ENCODE data around the gene ELP1.
A peak's percentile ranks its signal among the peaks of the same experiment; 100 is the strongest.
"Not testable (repeated sequence)": the region's sequence is repeated elsewhere in the genome, so short reads cannot be mapped to it uniquely, and the experiment has no call there.

ELP1 gene

DNA sequence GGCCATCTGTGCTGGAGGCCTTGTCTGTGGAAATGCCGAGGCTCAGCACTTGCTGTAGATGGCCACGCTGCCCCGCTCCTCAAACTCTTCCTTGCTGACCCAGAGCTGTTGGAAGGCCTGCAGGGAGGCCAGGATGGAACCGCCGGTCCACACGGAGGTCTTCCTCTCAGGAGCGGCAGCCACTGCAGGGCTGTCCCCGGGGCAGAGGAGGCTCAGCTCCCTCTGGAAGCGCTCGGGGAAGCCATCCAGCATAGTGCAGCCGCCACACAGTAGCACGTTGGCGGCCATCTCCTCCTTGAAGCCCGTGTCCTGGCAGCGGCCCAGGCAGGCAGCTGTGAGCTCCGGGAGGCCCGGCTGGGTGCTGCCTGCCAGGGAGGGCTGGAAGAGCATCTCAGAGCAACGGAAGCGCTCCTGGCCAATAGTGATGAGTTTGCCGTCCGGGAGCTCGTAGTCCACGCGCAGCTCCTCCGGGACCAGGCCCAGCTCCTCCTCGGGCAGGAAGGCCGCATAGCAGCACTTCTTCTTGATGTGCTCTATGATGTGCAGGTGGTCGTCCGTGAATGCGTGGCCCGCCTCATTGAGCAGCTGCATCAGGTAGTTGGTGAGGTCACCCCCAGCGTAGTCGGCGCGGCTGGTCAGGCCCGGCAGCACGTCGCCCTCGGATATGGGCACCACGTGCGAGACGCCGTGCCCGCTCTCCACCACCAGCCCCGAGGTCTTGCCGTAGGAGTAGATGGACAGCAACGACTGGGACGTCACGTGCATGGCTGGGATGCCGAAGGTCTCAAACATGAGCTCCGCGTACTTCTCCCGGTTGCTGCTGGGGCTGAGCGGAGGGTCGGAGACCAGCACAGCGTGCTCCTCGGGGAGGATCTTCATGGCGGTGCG, 79.0 kb downstream of the ELP1 start:
- no peak for DNase-seq (ENCODE audit: low read depth)
- TF ChIP-seq, protein P1, sequence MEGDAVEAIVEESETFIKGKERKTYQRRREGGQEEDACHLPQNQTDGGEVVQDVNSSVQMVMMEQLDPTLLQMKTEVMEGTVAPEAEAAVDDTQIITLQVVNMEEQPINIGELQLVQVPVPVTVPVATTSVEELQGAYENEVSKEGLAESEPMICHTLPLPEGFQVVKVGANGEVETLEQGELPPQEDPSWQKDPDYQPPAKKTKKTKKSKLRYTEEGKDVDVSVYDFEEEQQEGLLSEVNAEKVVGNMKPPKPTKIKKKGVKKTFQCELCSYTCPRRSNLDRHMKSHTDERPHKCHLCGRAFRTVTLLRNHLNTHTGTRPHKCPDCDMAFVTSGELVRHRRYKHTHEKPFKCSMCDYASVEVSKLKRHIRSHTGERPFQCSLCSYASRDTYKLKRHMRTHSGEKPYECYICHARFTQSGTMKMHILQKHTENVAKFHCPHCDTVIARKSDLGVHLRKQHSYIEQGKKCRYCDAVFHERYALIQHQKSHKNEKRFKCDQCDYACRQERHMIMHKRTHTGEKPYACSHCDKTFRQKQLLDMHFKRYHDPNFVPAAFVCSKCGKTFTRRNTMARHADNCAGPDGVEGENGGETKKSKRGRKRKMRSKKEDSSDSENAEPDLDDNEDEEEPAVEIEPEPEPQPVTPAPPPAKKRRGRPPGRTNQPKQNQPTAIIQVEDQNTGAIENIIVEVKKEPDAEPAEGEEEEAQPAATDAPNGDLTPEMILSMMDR (IDR thresholded peaks at IDR 0.05; ENCODE audit: insufficient read depth, low read depth, low read length, missing control alignments) = no peak
- no peak overlapping the region for H3K4me3 ChIP-seq (ENCODE audit: low read length)

DNA sequence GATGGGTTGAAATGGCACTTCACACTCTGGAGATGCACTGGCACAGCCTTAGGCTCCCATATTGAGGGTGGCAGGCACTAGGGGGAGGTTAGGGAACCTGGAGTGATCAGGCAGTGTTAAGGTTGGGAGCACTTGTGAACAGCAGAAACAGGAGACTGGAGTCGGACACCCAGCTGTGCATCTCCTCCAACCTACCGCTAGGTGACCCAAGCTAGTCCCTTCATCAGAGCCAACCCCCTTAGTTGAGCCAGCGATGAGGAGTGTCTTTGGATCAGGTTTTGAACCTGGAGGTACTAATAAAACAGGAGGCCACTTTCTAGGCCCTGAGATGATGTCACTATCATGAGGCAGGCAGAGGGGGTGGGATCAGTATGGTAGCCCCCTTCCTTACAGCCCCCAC, 79.8 kb downstream of the ELP1 start:
- DNase-seq (ENCODE audit: low read depth) = no peak
- TF ChIP-seq, protein P1 (IDR thresholded peaks at IDR 0.05; ENCODE audit: insufficient read depth, low read depth, low read length, missing control alignments) = no peak
- no peak overlapping the region for H3K4me3 ChIP-seq (ENCODE audit: low read length)

DNA sequence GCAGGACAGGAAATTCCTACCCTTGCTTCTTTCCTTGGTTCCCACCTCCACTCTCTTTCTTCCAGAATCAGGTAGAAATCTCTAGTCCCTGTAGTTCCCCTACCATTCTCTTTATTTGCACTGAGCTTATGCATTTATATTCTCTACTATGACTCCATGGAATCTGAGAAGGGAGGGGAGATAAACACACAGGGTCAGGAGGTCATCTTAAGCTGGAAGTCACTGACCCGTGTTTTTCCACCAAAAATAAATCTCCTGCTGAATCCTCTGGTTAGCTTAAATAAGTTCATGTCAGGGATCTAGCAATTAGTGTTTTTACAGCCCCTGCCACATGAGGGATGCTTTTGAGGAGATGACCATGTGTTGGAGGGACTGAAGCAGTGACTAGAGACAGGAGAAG, 81.8 kb downstream of the ELP1 start:
- H3K4me3 ChIP-seq (ENCODE audit: low read length) = no peak overlapping the region
- no peak for DNase-seq (ENCODE audit: low read depth)
- TF ChIP-seq, protein P1 (IDR thresholded peaks at IDR 0.05; ENCODE audit: insufficient read depth, low read depth, low read length, missing control alignments) = no peak

DNA sequence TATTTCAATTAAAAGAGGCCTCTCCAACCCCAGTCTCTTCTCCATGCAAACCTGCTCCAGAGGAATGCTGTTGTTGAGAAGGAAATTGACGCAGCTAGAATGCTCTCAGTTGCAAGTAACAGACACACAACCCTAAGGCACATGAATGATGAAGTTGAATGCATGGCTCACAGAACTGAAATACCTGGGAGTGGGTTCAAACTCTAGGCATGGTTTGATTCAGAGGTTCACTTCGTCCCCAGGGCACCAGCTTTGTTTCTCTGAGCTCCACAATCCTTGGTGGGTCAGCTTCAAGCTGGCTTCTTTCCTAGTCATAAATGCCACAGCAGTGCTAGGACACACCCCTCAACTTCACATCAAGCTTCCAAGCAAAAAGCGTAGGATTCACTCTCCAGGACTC, 82.8 kb downstream of the ELP1 start:
- no peak overlapping the region for H3K4me3 ChIP-seq (ENCODE audit: low read length)
- TF ChIP-seq, protein P1 (IDR thresholded peaks at IDR 0.05; ENCODE audit: insufficient read depth, low read depth, low read length, missing control alignments) = no peak
- no peak for DNase-seq (ENCODE audit: low read depth)

DNA sequence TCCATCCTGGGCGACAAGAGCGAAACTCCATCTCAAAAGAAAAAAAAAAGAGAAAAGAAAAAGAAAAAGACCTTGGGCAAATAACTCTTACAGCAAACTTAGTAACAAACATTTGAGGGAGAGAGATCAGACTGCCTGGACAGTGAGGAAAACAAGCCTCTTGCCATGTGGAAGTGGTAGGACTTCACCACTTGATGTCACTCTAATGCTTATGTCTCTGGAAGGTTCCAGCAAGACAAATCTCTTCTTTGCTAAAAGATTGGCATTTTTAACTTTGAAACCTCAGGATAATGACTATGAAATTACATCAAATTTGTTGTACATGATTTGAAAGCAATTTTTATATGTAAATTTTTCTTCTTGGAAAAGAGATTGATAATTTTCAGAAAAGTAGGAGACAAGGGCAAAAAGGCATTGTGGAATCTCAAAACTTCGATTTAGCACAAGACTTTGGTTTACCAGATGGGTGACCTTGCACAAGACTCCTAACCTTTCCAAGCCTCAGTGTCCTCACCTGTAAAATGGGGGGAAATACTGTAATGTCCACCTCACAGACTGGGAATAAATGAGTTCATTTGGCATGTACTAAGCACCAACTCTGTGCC, 83.5 kb downstream of the ELP1 start:
- peak; percentile 69 for DNase-seq (ENCODE audit: low read depth)
- TF ChIP-seq, protein P1 (IDR thresholded peaks at IDR 0.05; ENCODE audit: insufficient read depth, low read depth, low read length, missing control alignments) = peak; percentile 69
- no peak overlapping the region for H3K4me3 ChIP-seq (ENCODE audit: low read length)

DNA sequence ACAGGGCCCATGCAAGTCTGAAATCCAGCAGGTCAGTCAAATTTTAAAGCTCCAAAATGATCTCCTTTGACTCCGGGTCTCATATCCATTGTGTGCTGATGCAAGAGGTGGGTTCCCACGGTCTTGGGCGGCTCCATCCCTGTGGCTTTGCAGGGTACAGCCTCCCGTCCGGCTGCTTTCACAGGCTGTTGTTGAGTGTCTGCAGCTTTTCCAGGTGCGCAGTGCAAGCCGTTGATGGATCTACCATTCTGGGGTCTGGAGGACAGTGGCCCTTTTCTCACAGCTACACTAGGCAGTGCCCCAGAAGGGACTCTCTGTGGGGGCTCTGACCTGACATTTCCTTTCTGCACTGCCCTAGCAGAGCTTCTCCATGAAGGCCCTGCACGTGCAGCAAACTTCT, 85.6 kb downstream of the ELP1 start:
- not testable (repeated sequence) for H3K4me3 ChIP-seq (ENCODE audit: low read length); DNase-seq (ENCODE audit: low read depth)

DNA sequence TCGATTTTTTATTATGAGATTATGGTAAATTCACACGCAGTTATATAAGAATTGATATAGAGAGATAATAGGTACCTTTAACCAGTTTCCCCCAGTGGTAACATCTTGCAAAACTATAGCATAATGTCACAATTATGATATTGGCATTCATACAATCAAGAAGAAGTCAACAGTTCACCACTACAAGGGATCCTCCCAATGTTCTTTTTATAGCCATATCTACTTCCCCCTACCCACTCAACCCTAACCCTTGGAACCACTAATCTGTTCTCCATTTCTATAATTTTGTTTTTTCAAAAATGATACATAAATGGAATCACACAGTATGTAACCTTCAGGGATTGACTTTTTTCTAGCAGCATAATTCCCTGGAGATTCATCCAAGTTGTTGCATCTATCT, 88.0 kb downstream of the ELP1 start:
- no peak for DNase-seq (ENCODE audit: low read depth)
- TF ChIP-seq, protein P1 (IDR thresholded peaks at IDR 0.05; ENCODE audit: insufficient read depth, low read depth, low read length, missing control alignments) = no peak
- no peak overlapping the region for H3K4me3 ChIP-seq (ENCODE audit: low read length)

Data from epithelial cell of esophagus (primary cell).